Activated T-helper 1 cell treated with Interleukin-2 at 50 U/mL for 16 hours (primary cell): Measurements from ENCODE around the gene CTF1.
A peak's percentile ranks its signal among the peaks of the same experiment; 100 is the strongest.
"Not testable (repeated sequence)": the region's sequence is repeated elsewhere in the genome, so short reads cannot be mapped to it uniquely, and the experiment has no call there.

Source experiments
- DNase-seq: peaks from one replicate; pipeline ENCODE4 v3.0.0-alpha.2; 2020; ENCODE audit warnings: low read depth

CTF1 gene

GRCh38 chr16:30896261-30896888 lies at the start of gene CTF1:
TSS of gene CTF1 (plus strand) at chr16:30896614. CDS start at chr16:30896644, 30 bp downstream.
- no peak for DNase-seq

- no peak for DNase-seq
Measured at GRCh38 chr16:30846649-30847402, 49.6 kb upstream of the CTF1 start.

- DNase-seq: no peak
Measured at GRCh38 chr16:30850246-30850645, 46.2 kb upstream of the CTF1 start.

- no peak for DNase-seq
Measured at GRCh38 chr16:30853758-30854157, 42.7 kb upstream of the CTF1 start.

- no peak for DNase-seq
Measured at GRCh38 chr16:30858111-30858495, 38.3 kb upstream of the CTF1 start.

GRCh38 chr16:30858829-30859423 lies 37.5 kb upstream of the CTF1 start:
- no peak for DNase-seq

GRCh38 chr16:30860729-30861128 lies 35.7 kb upstream of the CTF1 start:
- not testable (repeated sequence) for DNase-seq

GRCh38 chr16:30863178-30863577 lies 33.2 kb upstream of the CTF1 start:
- DNase-seq: not testable (repeated sequence)

GRCh38 chr16:30866031-30866430 lies 30.4 kb upstream of the CTF1 start:
- DNase-seq: no peak

- DNase-seq: no peak
Measured at GRCh38 chr16:30867747-30868146, 28.7 kb upstream of the CTF1 start.

- no peak for DNase-seq
Measured at GRCh38 chr16:30870904-30871303, 25.5 kb upstream of the CTF1 start.

GRCh38 chr16:30874244-30874820 lies 22.1 kb upstream of the CTF1 start:
- no peak for DNase-seq

- peak; percentile 87 for DNase-seq
Measured at GRCh38 chr16:30874821-30875717, 21.3 kb upstream of the CTF1 start.

GRCh38 chr16:30875871-30876801 lies 20.3 kb upstream of the CTF1 start:
- no peak for DNase-seq

GRCh38 chr16:30876867-30877266 lies 19.5 kb upstream of the CTF1 start:
- no peak for DNase-seq

GRCh38 chr16:30882429-30883310 lies 13.7 kb upstream of the CTF1 start:
- no peak for DNase-seq

GRCh38 chr16:30884760-30885159 lies 11.7 kb upstream of the CTF1 start:
- DNase-seq: no peak

- no peak for DNase-seq
Measured at GRCh38 chr16:30885196-30885595, 11.2 kb upstream of the CTF1 start.

- DNase-seq: no peak
Measured at GRCh38 chr16:30886145-30886544, 10.3 kb upstream of the CTF1 start.

- no peak for DNase-seq
Measured at GRCh38 chr16:30887927-30888326, 8.5 kb upstream of the CTF1 start.
